ENCODE data around the gene PNMA6F.

Gene PNMA6F

GRCh38 chrX:153340111-153340510, 18.5 kb upstream of the PNMA6F start:
- H3K27ac ChIP-seq = no peak overlapping the region
- H3K4me3 ChIP-seq (ENCODE audit: low read depth in 1 of 2, low read length in 1 of 2) = no peak overlapping the region
- no peaks in the 10 kb centered on the region for H3K36me3 ChIP-seq
- H3K4me1 ChIP-seq (ENCODE audit: control insufficient read depth in 1 of 2, insufficient read depth in 1 of 2, low read depth in 1 of 2, low read length in 1 of 2) = peaks cover 0 to 6% of the 10 kb centered on the region in 2 experiments
- H3K9me3 ChIP-seq = no peaks in the 10 kb centered on the region
- TF ChIP-seq, protein P1, sequence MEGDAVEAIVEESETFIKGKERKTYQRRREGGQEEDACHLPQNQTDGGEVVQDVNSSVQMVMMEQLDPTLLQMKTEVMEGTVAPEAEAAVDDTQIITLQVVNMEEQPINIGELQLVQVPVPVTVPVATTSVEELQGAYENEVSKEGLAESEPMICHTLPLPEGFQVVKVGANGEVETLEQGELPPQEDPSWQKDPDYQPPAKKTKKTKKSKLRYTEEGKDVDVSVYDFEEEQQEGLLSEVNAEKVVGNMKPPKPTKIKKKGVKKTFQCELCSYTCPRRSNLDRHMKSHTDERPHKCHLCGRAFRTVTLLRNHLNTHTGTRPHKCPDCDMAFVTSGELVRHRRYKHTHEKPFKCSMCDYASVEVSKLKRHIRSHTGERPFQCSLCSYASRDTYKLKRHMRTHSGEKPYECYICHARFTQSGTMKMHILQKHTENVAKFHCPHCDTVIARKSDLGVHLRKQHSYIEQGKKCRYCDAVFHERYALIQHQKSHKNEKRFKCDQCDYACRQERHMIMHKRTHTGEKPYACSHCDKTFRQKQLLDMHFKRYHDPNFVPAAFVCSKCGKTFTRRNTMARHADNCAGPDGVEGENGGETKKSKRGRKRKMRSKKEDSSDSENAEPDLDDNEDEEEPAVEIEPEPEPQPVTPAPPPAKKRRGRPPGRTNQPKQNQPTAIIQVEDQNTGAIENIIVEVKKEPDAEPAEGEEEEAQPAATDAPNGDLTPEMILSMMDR (IDR thresholded peaks at IDR 0.05) = no peak
- no peaks in the 10 kb centered on the region for H3K27me3 ChIP-seq

- TF ChIP-seq, protein P1 (IDR thresholded peaks at IDR 0.05) = no peak
- H3K36me3 ChIP-seq = no peaks in the 10 kb centered on the region
These were observed 18.1 kb upstream of the PNMA6F start for GRCh38 chrX:153339662-153340061.

GRCh38 chrX:153338836-153339235, 17.3 kb upstream of the PNMA6F start:
- Histone ChIP-seq H3K27ac (no peak overlapping the region), H3K27me3 (no peaks in the 10 kb centered on the region), H3K4me1 (ENCODE audit: control insufficient read depth in 1 of 2, insufficient read depth in 1 of 2, low read depth in 1 of 2, low read length in 1 of 2) (peaks cover 1 to 10% of the 10 kb centered on the region in 2 experiments), H3K4me3 (ENCODE audit: low read depth in 1 of 2, low read length in 1 of 2) (no peak overlapping the region), H3K36me3 (no peaks in the 10 kb centered on the region), H3K9me3 (no peaks in the 10 kb centered on the region)
- TF ChIP-seq, protein P1 (IDR thresholded peaks at IDR 0.05) = no peak

More at GRCh38 chrX:153339662-153340061, 18.1 kb upstream of the PNMA6F start:
- Histone ChIP-seq H3K4me3 (ENCODE audit: low read depth in 1 of 2, low read length in 1 of 2) (no peak overlapping the region), H3K4me1 (ENCODE audit: control insufficient read depth in 1 of 2, insufficient read depth in 1 of 2, low read depth in 1 of 2, low read length in 1 of 2) (peaks cover 0 to 6% of the 10 kb centered on the region in 2 experiments), H3K27me3 (no peaks in the 10 kb centered on the region), H3K9me3 (no peaks in the 10 kb centered on the region), H3K27ac (no peak overlapping the region)

GRCh38 chrX:153336988-153337387, 15.4 kb upstream of the PNMA6F start:
- no peak overlapping the region for H3K4me3 ChIP-seq (ENCODE audit: low read depth in 1 of 2, low read length in 1 of 2)
- H3K4me1 ChIP-seq (ENCODE audit: control insufficient read depth in 1 of 2, insufficient read depth in 1 of 2, low read depth in 1 of 2, low read length in 1 of 2) = peaks cover 5 to 13% of the 10 kb centered on the region in 2 experiments
- no peaks in the 10 kb centered on the region for H3K27me3 ChIP-seq
- TF ChIP-seq, protein P1 (IDR thresholded peaks at IDR 0.05) = no peak
- no peaks in the 10 kb centered on the region for H3K36me3 ChIP-seq
- H3K27ac ChIP-seq = no peak overlapping the region
- H3K9me3 ChIP-seq = no peaks in the 10 kb centered on the region

DNA sequence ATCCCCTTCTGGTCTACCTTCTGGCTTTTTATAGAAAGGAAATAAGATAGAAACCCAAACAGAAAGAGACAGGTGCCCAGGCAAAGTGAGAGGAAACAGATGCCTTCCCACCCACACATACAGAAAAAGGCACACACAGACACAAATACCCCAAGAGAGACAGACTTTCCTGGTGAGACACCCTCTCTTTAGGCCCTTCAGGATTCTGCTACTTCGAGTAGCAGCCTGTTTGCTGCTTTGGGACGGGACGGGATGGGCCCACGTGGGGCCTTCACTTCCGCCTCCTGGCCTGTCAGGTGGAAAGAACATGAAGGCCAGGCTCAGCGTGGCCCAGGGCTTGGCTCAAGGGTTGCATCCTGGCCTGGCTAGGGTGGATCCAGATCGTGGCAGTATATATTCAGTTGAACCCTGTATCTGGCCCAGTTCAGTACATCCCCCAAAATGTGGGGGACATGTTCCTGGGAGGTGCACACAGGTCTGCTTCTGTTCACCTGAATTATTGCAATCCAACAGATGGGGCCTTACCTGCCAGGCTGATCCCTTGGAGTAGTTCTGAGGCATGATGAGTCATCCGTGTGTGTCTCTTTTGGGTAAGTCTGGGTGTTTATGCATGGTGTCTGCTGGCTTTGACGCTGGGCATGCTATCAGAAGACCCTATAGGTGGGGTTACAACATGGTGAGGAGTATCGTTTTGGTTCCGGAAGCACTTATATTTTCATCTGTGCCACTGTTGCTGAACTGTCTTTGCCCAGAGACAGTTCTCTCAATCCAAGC, 14.7 kb upstream of the PNMA6F start:
- no peak overlapping the region for H3K27ac ChIP-seq
- H3K36me3 ChIP-seq = no peaks in the 10 kb centered on the region
- H3K4me1 ChIP-seq (ENCODE audit: control insufficient read depth in 1 of 2, insufficient read depth in 1 of 2, low read depth in 1 of 2, low read length in 1 of 2) = peaks cover 5 to 13% of the 10 kb centered on the region in 2 experiments
- no peaks in the 10 kb centered on the region for H3K27me3 ChIP-seq
- TF ChIP-seq, protein P1 (IDR thresholded peaks at IDR 0.05) = no peak
- H3K4me3 ChIP-seq (ENCODE audit: low read depth in 1 of 2, low read length in 1 of 2) = no peak overlapping the region
- no peaks in the 10 kb centered on the region for H3K9me3 ChIP-seq

Measured in neutrophil (primary cell).